Measurements from ENCODE around the gene PLA2G3.

Gene PLA2G3

DNA sequence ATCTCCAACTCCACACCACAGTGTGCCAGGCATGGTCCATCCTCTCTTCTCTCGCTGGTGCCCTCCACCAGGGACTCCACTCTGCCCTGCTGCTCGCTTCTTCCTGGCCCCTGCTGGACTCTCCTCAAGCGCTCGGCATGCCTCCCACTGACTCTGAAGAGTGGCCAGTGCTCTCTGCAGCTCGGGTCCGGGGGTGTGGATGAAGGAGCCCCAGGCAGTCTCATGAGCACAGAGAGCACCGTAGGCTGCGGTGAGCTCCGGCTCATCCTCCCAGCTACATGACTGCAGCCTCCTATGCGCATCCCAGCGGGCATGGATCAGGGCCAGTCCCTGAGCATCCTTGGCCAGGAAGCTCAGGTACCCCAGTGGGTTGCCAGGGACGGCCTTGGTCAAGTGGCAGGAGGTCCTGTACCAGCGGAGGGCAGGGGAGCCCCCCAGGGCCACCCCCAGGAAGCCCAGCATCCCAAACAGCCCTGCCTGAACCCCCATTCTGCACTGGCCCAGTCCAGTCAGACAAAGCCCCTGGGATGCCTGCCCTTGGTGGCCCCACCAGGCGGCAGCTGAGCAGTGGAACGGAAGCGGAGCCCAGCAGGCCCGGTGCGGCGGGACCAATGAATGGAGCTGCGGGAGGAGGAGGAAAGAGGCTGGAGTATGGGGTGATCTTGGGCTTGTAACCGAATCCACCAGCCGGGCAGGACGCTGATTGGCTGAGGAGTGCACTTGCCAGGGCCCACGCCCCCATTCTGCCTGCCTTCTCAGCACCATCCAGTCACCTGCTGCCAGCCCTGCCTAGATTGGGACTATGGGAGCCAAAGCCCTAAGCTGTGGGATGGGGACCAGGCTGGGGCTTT, at the start of gene PLA2G3:
Gene PLA2G3, minus strand, starts transcription at position 643 of the 851 bp plus-strand sequence. Its CDS starts 154 bp downstream, at position 489.
- no peak for DNase-seq (ENCODE audit: insufficient read length, low spot score)
- no peak for FAIRE-seq
- no peak for TF ChIP-seq CTCF (IDR thresholded peaks at IDR 0.05; ENCODE audit: insufficient read depth, missing control alignments)

DNA sequence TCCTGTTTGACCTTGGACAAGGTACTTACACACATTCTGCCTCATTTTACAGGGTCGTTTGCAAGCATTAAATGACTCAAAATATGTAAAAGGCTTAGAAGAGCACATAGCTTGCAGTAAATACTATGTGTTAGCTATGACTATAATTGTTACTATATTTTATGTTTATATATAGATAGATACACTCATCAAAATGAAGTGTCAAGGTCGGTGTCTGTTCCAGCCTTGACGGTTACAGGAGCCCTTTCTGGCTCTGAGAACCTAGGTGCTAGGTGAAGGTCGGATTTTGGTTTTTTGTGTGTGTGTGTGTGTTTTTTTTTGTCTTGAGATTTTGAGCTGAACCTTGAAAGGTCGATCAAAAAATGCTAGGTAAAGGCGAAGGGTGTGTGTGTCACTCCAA, 47.3 kb upstream of the PLA2G3 start:
- DNase-seq (ENCODE audit: insufficient read length, low spot score) (no peak), FAIRE-seq (no peak)
- TF ChIP-seq CTCF (IDR thresholded peaks at IDR 0.05; ENCODE audit: insufficient read depth, missing control alignments), result no peak

GRCh38 chr22:31185056-31185455, 44.7 kb upstream of the PLA2G3 start:
- no peak for TF ChIP-seq CTCF (IDR thresholded peaks at IDR 0.05; ENCODE audit: insufficient read depth, missing control alignments)
- no peak for FAIRE-seq

DNA sequence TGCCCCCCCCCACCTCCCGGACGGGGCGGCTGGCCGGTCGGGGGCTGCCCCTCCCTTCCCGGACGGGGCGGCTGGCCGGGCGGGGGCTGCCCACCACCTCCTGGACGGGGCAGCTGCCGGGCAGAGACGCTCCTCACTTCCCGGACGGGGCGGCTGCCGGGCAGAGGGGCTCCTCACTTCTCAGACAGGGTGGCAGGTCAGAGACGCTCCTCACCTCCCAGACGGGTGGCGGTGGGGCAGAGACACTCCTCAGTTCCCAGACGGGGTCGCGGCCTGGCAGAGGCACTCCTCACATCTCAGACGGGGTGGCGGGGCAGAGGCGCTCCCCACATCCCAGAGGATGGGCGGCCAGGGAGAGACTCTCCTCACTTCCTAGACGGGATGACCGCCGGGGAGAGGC, 43.7 kb upstream of the PLA2G3 start:
- DNase-seq (ENCODE audit: insufficient read length, low spot score) (no peak), FAIRE-seq (no peak)
- TF ChIP-seq CTCF (IDR thresholded peaks at IDR 0.05; ENCODE audit: insufficient read depth, missing control alignments), result no peak

More at GRCh38 chr22:31185056-31185455, 44.7 kb upstream of the PLA2G3 start:
- DNase-seq (ENCODE audit: insufficient read length, low spot score), result no peak

- TF ChIP-seq CTCF (IDR thresholded peaks at IDR 0.05; ENCODE audit: insufficient read depth, missing control alignments), result no peak
- FAIRE-seq (no peak), DNase-seq (ENCODE audit: insufficient read length, low spot score) (no peak)
These were observed 39.0 kb upstream of the PLA2G3 start for GRCh38 chr22:31179345-31179744.

DNA sequence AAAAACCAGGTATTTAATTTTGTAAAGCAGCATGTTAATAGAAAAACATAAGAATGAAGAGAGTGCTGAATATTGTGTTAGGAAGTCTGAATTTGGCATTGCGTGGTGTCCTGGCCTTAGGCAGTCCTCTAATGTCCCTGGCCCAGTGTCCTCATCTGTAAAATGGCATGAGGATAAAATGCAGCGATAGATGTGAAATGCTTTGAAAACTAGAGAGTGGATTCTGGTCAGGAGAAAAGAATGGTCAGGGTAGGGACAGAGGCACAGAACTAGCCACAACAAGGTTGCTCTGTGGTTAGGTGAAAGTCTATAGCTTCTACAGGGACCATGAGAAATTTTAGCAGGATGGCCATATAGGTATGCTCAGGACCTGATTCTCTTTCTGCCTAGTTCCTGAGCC, 38.6 kb upstream of the PLA2G3 start:
- TF ChIP-seq CTCF (IDR thresholded peaks at IDR 0.05; ENCODE audit: insufficient read depth, missing control alignments), result no peak
- no peak for FAIRE-seq

More for the DNA sequence above, 38.6 kb upstream of the PLA2G3 start:
- no peak for DNase-seq (ENCODE audit: insufficient read length, low spot score)
